ENCODE results near the gene ATXN1L. TPM values are rescaled to one million over a fixed set of nuclear protein-coding genes. Genes with fewer than 3 reads are reported as not detected.

ATXN1L gene
- total RNA-seq, 4 donors from 2014 or later: 30.4 to 56.5 (median 40.9) TPM

- Histone ChIP-seq H3K27me3 (no peaks in the 10 kb centered on the region), H3K4me1 (peaks cover 0 to 31% (median 9%) of the 10 kb centered on the region in 3 donors), H3K4me3 (peak overlapping the region; percentile 58 to 87), H3K9me3 (no peaks in the 10 kb centered on the region), H3K36me3 (peaks cover 0 to 23% of the 10 kb centered on the region in 2 donors), H3K27ac (peak overlapping the region; percentile 44 to 95 (median 91))
- WGBS, 2 donors (ENCODE audit: low coverage in 1 of 2): 0 to 20% methylated on average over 1 to 2 of the region's 46 CpGs
- ATAC-seq: peak; percentile 24
- no peak for TF ChIP-seq EP300 (IDR thresholded peaks at IDR 0.05)
- TF ChIP-seq, protein P1, sequence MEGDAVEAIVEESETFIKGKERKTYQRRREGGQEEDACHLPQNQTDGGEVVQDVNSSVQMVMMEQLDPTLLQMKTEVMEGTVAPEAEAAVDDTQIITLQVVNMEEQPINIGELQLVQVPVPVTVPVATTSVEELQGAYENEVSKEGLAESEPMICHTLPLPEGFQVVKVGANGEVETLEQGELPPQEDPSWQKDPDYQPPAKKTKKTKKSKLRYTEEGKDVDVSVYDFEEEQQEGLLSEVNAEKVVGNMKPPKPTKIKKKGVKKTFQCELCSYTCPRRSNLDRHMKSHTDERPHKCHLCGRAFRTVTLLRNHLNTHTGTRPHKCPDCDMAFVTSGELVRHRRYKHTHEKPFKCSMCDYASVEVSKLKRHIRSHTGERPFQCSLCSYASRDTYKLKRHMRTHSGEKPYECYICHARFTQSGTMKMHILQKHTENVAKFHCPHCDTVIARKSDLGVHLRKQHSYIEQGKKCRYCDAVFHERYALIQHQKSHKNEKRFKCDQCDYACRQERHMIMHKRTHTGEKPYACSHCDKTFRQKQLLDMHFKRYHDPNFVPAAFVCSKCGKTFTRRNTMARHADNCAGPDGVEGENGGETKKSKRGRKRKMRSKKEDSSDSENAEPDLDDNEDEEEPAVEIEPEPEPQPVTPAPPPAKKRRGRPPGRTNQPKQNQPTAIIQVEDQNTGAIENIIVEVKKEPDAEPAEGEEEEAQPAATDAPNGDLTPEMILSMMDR (IDR thresholded peaks at IDR 0.05): no peak
- no peak for TF ChIP-seq POLR2A (IDR thresholded peaks at IDR 0.05)
- TF ChIP-seq POLR2AphosphoS5 (IDR thresholded peaks at IDR 0.05): no peak
Measured at GRCh38 chr16:71883168-71883848, 37.5 kb downstream of the ATXN1L start.

DNA sequence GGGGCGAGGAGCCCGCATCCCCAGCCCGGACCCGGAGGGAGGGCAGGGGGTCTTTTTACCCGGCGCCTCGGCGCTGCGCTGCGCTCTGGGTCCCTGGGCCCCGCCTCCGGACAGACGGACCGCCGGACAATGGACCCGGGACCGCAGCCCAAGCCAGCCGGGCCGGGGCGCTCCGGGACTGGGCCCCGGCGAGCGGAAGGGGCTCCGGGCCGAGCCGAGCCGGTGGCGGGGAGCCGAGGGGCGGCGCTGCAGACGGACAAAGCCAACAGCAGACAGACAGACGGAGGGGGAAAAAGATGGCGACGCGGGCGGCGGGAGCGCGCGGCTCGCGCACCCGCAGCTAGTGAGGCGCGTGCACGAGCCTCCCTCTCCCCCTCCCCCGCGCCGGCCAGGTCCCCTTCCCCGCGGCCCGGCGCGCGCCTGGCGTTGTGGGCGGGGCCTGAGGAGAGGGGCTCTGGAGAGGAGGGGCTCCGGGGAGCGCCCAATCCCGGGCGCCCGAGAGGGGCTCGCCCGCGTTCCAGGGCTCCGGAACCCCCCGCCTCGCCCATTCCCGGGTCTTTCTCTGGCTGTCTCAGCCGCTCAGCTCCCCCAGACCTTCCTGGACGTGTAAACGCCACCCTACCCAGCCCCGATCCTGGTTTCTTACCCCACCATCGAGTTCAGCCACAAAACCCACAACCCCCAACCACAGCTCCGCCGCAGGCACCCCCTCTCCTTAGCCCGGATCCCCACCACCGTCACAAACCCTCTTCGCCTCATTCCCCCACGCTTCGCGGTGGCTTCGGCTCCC is 38.3 kb downstream of the ATXN1L start, which contains the start of gene ZNF821:
Gene ZNF821, minus strand, starts transcription at position 334 of the 790 bp plus-strand sequence. CDS start 4,236 bp downstream, outside the sequence.
- Histone ChIP-seq H3K27me3 (no peaks in the 10 kb centered on the region), H3K27ac (peak within 1 kb of the TSS; percentile 44 to 95 (median 91)), H3K36me3 (peaks cover 0 to 15% of the 10 kb centered on the region in 2 donors), H3K4me1 (peaks cover 0 to 31% (median 9%) of the 10 kb centered on the region in 3 donors), H3K4me3 (peak within 1 kb of the TSS; percentile 58 to 87), H3K9me3 (no peaks in the 10 kb centered on the region)
- TF ChIP-seq, protein P1 (IDR thresholded peaks at IDR 0.05): peak in 3 of 4 experiments; percentile 43 to 67 (median 50)
- TF ChIP-seq POLR2AphosphoS5 (IDR thresholded peaks at IDR 0.05): no peak
- 0% methylated on average over 3 of the region's 85 CpGs for WGBS, 2 donors (ENCODE audit: low coverage in 1 of 2)
- peak; percentile 83 for ATAC-seq

DNA sequence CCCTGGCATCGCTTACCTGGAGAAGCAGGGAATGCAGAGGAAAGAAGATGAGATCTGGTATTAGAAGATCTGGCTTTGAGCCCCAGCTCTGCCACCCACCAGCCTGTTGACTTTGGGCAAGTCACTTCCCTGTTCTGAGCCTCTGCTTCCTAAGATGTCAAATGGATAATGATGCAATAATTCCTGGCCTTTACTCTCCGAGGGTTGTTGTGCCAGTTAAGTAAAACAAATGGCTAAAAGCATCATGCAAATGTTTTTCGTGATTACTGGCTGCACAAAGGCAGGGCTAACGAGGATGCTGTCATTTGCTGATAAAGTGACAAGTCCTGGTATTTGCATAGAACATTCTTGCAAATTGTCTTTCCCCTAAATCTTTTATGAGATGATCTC is 39.5 kb downstream of the ATXN1L start:
- 48 to 59% methylated on average over 3 to 4 of the region's 4 CpGs for WGBS, 2 donors (ENCODE audit: low coverage in 1 of 2)
- H3K4me3 ChIP-seq: no peak overlapping the region
- H3K27me3 ChIP-seq: no peaks in the 10 kb centered on the region
- no peaks in the 10 kb centered on the region for H3K9me3 ChIP-seq
- H3K27ac ChIP-seq: peak overlapping the region in 1 of 4 donors; percentile 88
- H3K4me1 ChIP-seq: peaks cover 0 to 31% (median 9%) of the 10 kb centered on the region in 3 donors
- TF ChIP-seq EP300 (IDR thresholded peaks at IDR 0.05) (no peak), POLR2A (IDR thresholded peaks at IDR 0.05) (no peak), POLR2AphosphoS5 (IDR thresholded peaks at IDR 0.05) (no peak)
- TF ChIP-seq, protein P1 (IDR thresholded peaks at IDR 0.05): no peak
- ATAC-seq: no peak
- H3K36me3 ChIP-seq: peaks cover 0 to 4% of the 10 kb centered on the region in 2 donors

DNA sequence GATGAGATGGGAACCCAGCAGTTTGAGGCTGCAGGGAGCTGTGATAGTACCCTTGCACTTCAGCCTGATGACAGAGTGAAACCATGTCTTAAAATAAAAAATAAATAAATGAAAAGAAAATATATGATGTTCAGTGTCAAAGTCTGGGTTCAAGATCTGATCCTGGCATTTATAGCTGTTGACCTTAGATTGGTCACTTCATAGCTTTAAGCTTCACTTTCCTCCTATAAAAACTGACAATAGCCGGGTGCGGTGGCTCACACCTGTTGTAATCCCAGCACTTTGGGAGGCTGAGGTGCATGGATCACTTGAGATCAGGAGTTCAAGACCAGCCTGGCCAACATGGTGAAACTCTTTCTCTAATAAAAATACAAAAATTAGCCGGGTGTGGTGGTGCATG is 43.4 kb downstream of the ATXN1L start:
- no peaks in the 10 kb centered on the region for H3K9me3 ChIP-seq
- ATAC-seq: no peak
- 83 to 89% methylated on average over 1 to 2 of the region's 3 CpGs for WGBS, 2 donors (ENCODE audit: low coverage in 1 of 2)
- no peak overlapping the region for H3K27ac ChIP-seq
- peaks cover 0 to 17% (median 0%) of the 10 kb centered on the region in 3 donors for H3K4me1 ChIP-seq
- no peak for TF ChIP-seq POLR2A (IDR thresholded peaks at IDR 0.05)
- TF ChIP-seq, protein P1 (IDR thresholded peaks at IDR 0.05): no peak
- no peak for TF ChIP-seq EP300 (IDR thresholded peaks at IDR 0.05)
- TF ChIP-seq POLR2AphosphoS5 (IDR thresholded peaks at IDR 0.05): no peak
- no peaks in the 10 kb centered on the region for H3K27me3 ChIP-seq
- H3K4me3 ChIP-seq: no peak overlapping the region
- no peaks in the 10 kb centered on the region for H3K36me3 ChIP-seq

All from gastroesophageal sphincter (tissue), 4 donors.